Measurements from ENCODE around the gene IBA57.

The IBA57 gene

DNA sequence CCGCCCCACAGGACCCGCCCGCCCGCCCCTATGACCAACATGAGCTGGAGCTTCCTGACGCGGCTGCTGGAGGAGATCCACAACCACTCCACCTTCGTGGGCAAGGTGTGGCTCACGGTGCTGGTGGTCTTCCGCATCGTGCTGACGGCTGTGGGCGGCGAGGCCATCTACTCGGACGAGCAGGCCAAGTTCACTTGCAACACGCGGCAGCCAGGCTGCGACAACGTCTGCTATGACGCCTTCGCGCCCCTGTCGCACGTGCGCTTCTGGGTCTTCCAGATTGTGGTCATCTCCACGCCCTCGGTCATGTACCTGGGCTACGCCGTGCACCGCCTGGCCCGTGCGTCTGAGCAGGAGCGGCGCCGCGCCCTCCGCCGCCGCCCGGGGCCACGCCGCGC is 7.9 kb upstream of the IBA57 start:
- no peak for DNase-seq

GRCh38 chr1:228158151-228159007 is 7.2 kb upstream of the IBA57 start:
- no peak for DNase-seq

GRCh38 chr1:228159008-228159665 is 6.5 kb upstream of the IBA57 start:
- DNase-seq = no peak

DNA sequence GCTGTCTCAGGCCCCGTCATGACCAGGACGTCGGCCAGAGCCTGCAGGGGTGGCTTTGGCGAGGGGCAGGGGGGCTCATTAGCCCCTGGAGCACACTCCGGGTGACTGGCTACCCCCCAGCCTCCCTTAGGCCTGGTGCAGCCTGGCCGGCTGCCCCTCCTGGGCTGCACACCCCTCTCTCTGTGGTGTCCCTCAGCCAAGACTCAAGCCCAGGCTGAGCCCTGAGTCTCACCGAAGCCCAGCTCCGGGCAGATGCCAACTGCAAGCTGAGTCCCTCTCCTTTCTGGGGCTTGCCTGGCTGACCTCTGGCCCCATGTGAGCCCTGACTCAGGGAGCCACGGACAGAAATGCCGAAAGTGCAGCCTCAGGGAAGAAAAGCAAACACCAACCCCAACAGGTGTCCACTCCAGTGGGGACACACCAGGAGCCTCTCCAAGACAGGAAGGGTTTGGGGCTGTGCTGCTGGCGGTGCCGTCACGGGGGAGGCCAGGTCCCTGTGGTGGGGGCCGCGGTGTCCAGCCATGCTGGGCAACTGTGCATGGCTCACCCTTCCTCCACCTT is 5.3 kb upstream of the IBA57 start:
- no peak for DNase-seq

- DNase-seq = no peak
These were observed 4.2 kb upstream of the IBA57 start for GRCh38 chr1:228161362-228161761.

GRCh38 chr1:228161866-228162265 is 3.7 kb upstream of the IBA57 start:
- no peak for DNase-seq

DNA sequence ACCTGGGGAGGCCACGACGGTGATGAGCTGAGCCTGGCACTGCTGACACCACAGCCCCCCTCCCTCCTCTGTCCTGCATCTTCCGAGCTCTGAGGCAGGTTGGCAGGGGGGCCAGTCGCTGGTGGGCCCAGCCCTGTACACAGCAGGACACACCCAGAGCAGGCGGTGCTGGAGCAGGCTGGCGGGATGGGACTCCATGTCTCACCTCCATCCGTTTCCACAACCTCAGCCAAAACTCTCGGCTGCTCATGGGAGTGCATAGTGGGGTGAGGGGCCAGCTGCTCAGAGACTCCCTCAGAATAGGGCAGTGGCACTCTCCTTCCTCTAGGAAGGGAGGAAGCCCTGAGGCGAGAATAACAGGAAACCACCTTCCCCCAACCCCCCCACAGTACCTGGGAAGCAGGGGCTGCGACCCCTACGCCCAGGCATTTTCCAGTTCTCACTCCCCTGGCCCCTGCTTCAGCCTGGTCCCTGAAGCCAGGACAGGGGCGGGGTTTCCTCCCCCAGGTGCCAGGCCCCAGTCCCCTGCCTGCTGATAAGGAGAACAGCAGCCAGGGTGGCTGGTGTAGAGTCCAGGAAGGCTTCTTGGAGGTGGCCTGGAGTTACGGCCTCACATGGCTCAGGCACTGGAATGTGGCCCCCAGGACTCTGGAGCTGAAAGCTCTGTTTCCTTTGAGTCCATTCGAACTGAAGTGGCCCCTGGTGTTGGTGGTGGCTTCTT is 3.2 kb upstream of the IBA57 start:
- DNase-seq = no peak

DNA sequence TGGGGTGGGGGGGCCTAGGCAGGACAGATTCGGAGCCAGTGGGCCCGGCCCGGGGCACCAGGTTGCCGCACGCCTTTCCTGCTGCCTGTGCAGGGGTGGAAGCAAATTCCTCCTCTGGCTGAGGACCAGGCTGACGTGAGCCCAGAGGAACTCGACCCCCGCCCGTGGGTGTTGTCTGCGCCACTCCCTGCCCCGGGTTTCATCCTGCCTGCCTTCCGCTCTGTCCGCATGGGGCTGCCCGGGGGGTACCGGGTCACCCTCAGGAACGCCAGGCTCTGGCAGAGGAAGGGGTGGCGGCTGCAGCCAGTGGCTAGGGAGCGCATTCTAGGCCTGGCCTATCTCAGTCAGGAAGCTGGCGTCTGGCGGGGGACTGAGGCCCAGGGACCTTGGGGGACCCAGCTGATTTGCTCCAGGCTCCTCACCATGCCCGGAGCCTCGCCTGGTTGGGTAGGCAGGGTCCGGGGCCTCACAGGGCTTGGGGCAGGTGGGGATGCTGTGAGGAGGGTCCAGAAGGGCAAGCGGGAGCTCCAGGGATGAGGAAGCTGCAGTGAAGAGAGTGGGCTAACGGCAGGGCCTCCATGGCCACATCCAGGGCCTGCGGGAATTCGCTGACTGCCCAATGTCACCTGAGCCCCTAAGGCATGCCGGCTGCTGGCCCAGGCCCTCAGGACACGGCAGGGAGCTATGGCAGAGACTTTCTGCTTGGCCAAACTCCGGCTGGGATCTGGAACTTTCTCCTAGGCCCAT is 2.4 kb upstream of the IBA57 start:
- no peak for DNase-seq

DNA sequence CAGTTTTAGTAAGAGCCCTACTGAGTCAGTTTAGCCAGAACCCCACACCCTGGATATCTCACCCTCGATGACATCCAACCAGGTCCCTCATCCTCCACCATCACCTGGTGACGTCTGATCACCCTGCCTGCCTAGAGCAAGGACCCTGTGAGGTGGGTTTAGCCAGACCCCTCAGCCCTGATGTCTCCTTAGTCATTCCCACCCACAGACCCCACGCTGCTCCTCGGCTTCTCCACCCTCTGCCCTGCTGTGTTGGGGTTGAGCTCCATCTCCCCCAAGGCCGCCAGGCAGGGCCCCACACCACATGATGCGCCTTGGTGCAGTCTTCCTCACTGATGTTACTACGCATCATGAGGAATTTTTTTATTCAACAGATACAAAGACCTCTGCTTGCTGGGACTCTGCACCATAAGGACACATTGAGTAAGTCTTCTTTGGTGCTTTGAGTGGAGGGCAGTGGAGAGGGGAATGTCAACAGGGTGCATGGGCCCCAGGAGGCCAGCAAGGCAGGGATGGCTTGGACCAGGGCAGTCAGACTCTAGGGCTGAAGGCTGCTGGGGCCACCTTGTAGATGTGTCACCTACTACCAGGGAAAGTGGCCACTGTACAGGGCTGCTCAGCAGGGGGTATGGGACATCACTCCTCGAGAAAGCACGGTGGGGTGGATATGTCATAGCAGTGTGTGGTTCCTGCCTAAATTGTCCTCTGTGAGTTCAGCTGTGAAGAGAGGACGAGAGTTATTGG is 1.7 kb upstream of the IBA57 start:
- no peak for DNase-seq

DNA sequence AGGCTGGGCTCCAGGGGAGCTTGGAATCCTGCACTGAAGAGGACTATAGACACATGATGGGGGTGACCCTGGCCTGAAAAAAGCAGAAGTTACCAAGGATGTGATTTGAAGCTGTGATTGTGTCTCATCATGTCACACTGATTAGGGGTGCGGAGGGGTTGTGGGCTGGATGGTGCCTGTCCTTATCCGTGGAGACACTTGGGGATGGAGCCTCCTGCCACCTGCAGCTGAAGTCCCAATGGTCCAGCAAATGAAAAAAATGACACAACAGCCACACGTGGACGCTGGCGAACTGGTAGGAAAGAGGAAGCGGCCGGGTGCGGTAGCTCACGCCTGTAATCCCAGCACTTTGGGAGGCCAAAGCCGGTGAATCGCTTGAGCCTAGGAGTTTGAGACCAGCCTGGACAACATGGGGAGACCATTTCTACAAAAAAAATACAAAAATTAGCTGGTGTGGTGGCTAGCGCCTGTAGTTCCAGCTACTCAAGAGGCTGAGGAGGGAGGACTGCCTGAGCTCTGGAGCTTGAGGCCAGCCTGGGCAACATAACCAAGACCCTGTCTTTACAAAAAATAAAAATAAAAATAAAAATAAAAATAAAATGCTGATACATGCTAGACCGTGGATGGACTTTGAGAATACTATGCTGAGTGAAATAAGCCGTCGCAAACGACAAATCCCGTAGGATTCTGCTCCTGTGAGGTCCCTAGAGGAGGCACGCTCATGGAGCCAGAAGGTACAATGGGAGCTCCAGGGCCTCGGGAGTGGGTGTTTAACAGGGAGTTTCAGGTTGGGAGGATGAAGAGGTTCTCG is 838 bp upstream of the IBA57 start:
- no peak for DNase-seq

DNA sequence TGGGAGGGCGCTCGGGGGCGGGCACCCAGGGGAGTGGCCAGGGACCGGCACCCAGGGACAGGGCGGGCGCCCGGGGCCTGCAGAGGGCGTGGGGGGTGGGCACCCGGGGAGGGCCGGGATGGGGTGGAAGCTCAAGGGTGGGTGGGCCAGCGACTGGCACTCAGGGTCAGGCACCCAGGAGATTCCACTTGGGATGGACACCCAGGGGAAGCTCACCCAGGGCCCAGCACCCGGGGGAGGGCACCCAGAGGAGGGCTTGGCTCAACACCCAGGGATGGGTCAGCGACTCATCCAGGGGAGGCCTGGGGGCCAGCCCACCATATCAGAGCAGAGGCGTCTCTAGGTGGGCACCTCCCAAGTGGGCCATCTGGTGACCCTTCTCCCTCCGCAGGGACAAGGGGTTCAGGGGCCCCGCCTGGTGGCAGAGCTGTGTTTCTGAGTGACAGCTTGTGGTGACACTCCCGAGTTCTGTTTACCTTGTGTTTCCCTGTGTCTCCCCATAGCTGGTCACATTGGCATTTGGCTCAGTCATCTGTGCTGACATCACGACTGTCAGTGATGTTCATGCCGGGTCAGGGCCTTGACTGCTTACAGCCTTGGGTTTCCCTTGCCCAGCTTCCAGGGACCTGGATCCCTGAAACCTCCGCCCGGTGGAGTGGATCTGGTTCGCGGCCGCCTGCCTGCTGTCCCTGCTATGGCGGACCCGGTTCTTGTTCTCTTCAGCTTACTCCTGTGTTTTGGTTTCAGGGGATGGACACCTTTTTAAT is 749 bp downstream of the IBA57 start:
- DNase-seq = peak; percentile 63

DNA sequence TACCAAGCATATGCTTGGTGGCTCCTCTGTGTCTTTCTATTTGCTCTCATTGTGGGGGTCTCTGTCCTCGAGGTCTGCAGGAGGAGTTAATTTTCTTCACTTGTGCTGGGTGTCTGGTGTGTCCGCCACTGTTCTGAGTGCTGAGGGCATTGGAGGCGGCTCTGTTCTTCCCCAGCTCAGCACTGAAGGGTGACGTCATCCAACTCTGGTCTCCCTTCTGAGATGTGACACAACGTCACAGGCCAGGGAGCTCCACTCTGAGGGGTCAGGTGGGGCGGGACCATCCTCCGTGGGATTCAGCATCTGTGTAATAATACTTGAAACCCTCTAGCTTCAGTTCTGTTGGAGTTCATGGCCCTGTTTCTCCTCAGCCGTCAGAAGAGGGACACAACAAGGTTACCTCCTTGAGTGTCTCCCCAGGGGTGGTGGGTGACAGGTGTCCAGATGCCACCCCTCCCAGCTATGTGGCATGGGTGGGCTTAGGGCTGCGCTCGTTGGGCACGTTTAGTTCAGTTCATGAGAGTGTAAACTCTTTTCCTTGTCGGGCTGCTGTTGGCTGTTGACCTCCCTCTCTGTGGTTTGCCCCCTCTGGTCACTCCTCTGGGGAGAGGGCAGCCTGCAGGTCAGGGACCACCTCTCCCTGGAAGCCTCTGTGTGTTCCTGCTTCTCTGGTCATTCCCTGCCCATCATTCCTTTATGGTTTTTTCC is 3.1 kb downstream of the IBA57 start:
- DNase-seq = no peak

- DNase-seq = no peak
These were observed 3.7 kb downstream of the IBA57 start for GRCh38 chr1:228169345-228169744.

GRCh38 chr1:228170666-228171065 is 5.1 kb downstream of the IBA57 start:
- no peak for DNase-seq

- no peak for DNase-seq
These were observed 5.8 kb downstream of the IBA57 start for GRCh38 chr1:228171221-228171891.

DNA sequence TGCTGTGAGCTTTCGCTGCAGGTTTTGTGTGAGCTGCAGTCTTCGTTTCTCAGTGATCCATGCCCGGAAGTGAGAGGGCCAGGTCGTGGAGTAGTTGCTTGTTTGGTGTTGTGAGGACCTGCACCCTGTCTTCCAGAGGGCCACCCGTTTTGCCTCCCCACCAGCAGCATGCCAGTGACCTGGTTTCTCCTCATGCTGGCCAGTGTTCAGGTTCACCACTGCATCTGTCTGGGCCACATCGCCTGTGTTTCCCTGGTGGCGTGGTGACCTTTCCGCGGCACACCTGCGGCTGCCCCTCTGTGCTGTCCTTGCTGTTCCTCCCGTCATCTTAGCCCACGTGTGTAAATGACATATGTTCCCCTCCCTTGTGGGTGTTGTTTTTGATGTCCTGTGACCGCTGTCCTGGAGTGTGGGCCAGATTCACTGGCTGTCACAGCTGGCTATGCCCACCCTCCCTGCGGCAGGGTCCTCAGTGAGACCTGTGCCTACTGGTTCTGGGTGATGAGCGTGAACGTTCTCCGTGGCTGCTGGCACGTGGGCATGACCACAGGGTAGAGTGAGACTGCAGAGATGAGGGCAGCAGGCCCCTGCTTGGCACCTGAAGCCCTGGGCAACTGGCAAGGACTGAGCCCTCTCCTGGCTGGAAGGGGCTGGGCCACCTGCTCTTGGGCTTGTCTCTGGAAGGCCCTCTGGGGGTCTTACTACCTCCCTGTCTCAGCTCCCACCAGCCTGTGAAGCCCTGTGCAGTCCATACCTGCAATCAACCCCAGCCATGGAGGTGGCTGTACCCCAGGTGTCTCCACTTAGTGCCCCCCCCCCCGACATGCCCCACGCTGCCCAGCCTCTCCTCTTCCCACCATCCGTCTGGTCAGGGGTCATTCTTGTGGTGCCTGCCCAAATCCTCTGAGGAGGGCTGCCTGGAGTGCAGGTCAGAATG is 7.3 kb downstream of the IBA57 start:
- no peak for DNase-seq

DNA sequence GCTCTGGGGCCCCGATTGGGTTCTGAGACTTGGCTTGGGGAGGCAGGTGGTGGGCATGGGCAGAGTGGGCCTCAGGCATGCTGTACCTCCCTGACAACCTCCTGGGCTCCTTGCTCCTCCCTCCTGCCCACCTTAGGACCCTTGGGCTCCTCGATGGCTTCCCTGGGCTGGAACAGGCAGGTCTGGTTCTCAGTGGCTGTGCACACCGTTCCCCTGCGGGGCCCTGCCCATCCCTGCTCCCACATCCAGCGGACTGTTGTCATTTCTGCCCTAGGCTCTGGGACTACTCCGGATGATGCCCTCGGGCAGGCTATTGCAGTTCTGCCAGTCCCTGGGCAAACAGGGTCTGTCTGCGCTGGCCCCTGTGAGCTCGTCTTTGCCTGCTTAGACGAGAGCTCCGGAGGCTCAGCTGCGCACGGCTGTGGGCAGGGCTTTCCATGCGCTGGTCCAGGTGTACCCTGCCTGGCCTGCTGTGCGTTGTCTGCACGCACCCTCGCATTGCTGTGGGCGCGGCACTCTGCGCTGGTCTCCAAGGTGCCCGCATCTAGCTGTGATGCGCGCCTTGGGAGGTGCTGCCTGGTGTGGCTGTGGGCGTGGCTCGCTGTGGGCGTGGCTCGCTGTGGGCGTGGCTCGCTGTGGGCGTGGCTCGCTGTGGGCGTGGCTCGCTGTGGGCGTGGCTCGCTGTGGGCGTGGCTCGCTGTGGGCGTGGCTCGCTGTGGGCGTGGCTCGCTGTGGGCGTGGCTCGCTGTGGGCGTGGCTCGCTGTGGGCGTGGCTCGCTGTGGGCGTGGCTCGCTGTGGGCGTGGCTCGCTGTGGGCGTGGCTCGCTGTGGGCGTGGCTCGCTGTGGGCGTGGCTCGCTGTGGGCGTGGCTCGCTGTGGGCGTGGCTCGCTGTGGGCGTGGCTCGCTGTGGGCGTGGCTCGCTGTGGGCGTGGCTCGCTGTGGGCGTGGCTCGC is 8.2 kb downstream of the IBA57 start:
- peak; percentile 44 for DNase-seq
